Gastrocnemius medialis (tissue), 4 donors: ENCODE results near the gene SLC25A21.

Experiments
- CTCF ChIP-seq, 5 experiments: fragments of 450-650 bp in 3 of 5; fragments of 200-600 bp in 2 of 5; sonication (generic) in 2 of 5; IDR thresholded peaks in 4 of 5; conservative IDR thresholded peaks in 1 of 5; 1 replicate in 4 of 5; 2 replicates in 1 of 5; pipeline ENCODE4 v1.5.1; 2016 to 2019; ENCODE audit warnings: antibody characterized with exemption in 5 of 5, mild to moderate bottlenecking in 3 of 5, moderate library complexity in 3 of 5
- POLR2A ChIP-seq, 2 donors: fragments of 450-650 bp; IDR thresholded peaks; one replicate each; pipeline ENCODE4 v1.6.1; 2017; ENCODE audit warnings: antibody characterized with exemption in 2 of 2, mild to moderate bottlenecking in 2 of 2, moderate library complexity in 2 of 2

GRCh38 chr14:36748610-36749213 is 423.7 kb downstream of the SLC25A21 start:
- TF ChIP-seq CTCF (IDR thresholded peaks at IDR 0.05 in 4 of 5, conservative IDR thresholded peaks at IDR 0.05 in 1 of 5): no peak
- no peak for TF ChIP-seq POLR2A (IDR thresholded peaks at IDR 0.05)
